Fibroblast of lung (primary cell): Measurements from ENCODE around the gene CSRP1. TPM values are rescaled to one million over a fixed set of nuclear protein-coding genes. Genes with fewer than 3 reads are reported as not detected.

Experiments
- DNase-seq, 2 donors: peaks; one replicate each; pipeline versions ENCODE4 v3.0.0 to v3.0.0-alpha.2; 2010; ENCODE audit warnings: low read depth in 2 of 2
- H2AFZ ChIP-seq: 2 replicates; pipeline ENCODE4 v1.5.1; 2012; ENCODE audit warnings: low read length, control low read depth, inconsistent platforms
- H3K27ac ChIP-seq: 2 replicates; pipeline ENCODE4 v1.5.1; 2011; ENCODE audit warnings: low read length, control low read depth; ENCODE audit not compliant: insufficient read depth
- H3K27me3 ChIP-seq: 2 replicates; pipeline ENCODE4 v1.5.1; 2011; ENCODE audit warnings: mild to moderate bottlenecking, low read length; ENCODE audit not compliant: control insufficient read depth, insufficient read depth
- H3K36me3 ChIP-seq: 2 replicates; pipeline ENCODE4 v1.5.1; 2011; ENCODE audit warnings: low read length; ENCODE audit not compliant: control insufficient read depth, insufficient read depth
- H3K4me1 ChIP-seq: 2 replicates; pipeline ENCODE4 v1.5.1; 2011; ENCODE audit warnings: low read length; ENCODE audit not compliant: control insufficient read depth, insufficient read depth; ENCODE audit errors: extremely low read depth
- H3K4me2 ChIP-seq: 2 replicates; pipeline ENCODE4 v1.5.1; 2011; ENCODE audit warnings: low read length, control low read depth; ENCODE audit not compliant: insufficient read depth; ENCODE audit errors: extremely low read depth
- H3K4me3 ChIP-seq, 4 experiments: fragments of 200-600 bp in 1 of 4; sonication (generic) in 1 of 4; replicated peaks in 1 of 4; 2 replicates each; pipeline ENCODE4 v1.5.1; 2011 to 2016; ENCODE audit warnings: low read length in 4 of 4, low read depth in 3 of 4, mild to moderate bottlenecking in 3 of 4, control low read depth in 2 of 4, inconsistent platforms in 1 of 4, mixed read lengths in 1 of 4; ENCODE audit not compliant: insufficient read depth in 1 of 4; ENCODE audit errors: control extremely low read depth in 1 of 4
- H3K79me2 ChIP-seq: 2 replicates; pipeline ENCODE4 v1.5.1; 2012; ENCODE audit warnings: mild to moderate bottlenecking, low read length, inconsistent platforms; ENCODE audit not compliant: control insufficient read depth, insufficient read depth
- H3K9ac ChIP-seq: 2 replicates; pipeline ENCODE4 v1.5.1; 2011; ENCODE audit warnings: mild to moderate bottlenecking, low read length, control low read depth; ENCODE audit not compliant: insufficient read depth
- H3K9me3 ChIP-seq: 2 replicates; pipeline ENCODE4 v1.5.1; 2012; ENCODE audit warnings: low read depth, low read length; ENCODE audit not compliant: control insufficient read depth, insufficient read depth
- H4K20me1 ChIP-seq: 2 replicates; pipeline ENCODE4 v1.5.1; 2011; ENCODE audit warnings: low read length; ENCODE audit not compliant: control insufficient read depth, insufficient read depth; ENCODE audit errors: extremely low read depth
- CTCF ChIP-seq, 2 donors: IDR thresholded peaks in 1 of 2; conservative IDR thresholded peaks in 1 of 2; 1 replicate in 1 of 2; 2 replicates in 1 of 2; pipeline ENCODE4 v1.5.1; 2011 to 2012; ENCODE audit warnings: low read length in 2 of 2, control low read depth in 1 of 2, inconsistent platforms in 1 of 2, low read depth in 1 of 2, mild to moderate bottlenecking in 1 of 2
- EZH2 ChIP-seq: IDR thresholded peaks from 2 replicates; pipeline ENCODE4 v1.5.1; 2012; ENCODE audit warnings: low read length, control low read depth, mild to moderate bottlenecking; ENCODE audit errors: missing control alignments
- polyA plus RNA-seq, 2 donors: library from polyadenylated mRNA; depleted of rRNA in 1 of 2; stranded (reverse) in 1 of 2; unstranded in 1 of 2; fragments of >200 nt; gene quantifications; 2 replicates each; pipeline ENCODE4 v1.2.1, GENCODE V29; 2011 to 2012; ENCODE audit warnings: missing spikeins in 1 of 2
- total RNA-seq: library from RNA; depleted of rRNA; stranded (reverse); fragments of >200 nt; gene quantifications from 2 replicates; pipeline ENCODE4 v1.2.1, GENCODE V29; 2014

CSRP1 gene
- total and polyA plus RNA-seq, 2 donors (not counting 1 experiment from before 2014, with no cell fraction given): 195 to 1,081 TPM

GRCh38 chr1:201448990-201449389, 57.9 kb downstream of the CSRP1 start:
- Histone ChIP-seq H3K4me2 (no peak overlapping the region), H3K79me2 (no peaks in the 10 kb centered on the region), H4K20me1 (no peaks in the 10 kb centered on the region), H3K9ac (no peak overlapping the region), H3K4me3 (no peak overlapping the region), H3K36me3 (no peaks in the 10 kb centered on the region), H3K27me3 (no peaks in the 10 kb centered on the region), H3K4me1 (peaks cover 2% of the 10 kb centered on the region), H2AFZ (no peak overlapping the region), H3K9me3 (no peaks in the 10 kb centered on the region), H3K27ac (no peak overlapping the region)
- DNase-seq: no peak
- TF ChIP-seq CTCF (conservative IDR thresholded peaks at IDR 0.05 in 1 of 2, IDR thresholded peaks at IDR 0.05 in 1 of 2; ENCODE audit: low read depth in 1 of 2, low read length in 2 of 2): no peak
- TF ChIP-seq EZH2: no peak

- H3K4me1 ChIP-seq: peaks cover 2% of the 10 kb centered on the region
- H3K4me3 ChIP-seq: no peak overlapping the region
- DNase-seq: peak; percentile 73 to 78
- peak; percentile 73 to 75 for TF ChIP-seq CTCF (conservative IDR thresholded peaks at IDR 0.05 in 1 of 2, IDR thresholded peaks at IDR 0.05 in 1 of 2; ENCODE audit: low read depth in 1 of 2, low read length in 2 of 2)
- no peak for TF ChIP-seq EZH2
- no peak overlapping the region for H3K9ac ChIP-seq
- no peaks in the 10 kb centered on the region for H3K79me2 ChIP-seq
- no peak overlapping the region for H3K4me2 ChIP-seq
- no peak overlapping the region for H2AFZ ChIP-seq
- H3K27me3 ChIP-seq: peaks cover 4% of the 10 kb centered on the region
- H3K27ac ChIP-seq: no peak overlapping the region
- H3K9me3 ChIP-seq: no peaks in the 10 kb centered on the region
- H3K36me3 ChIP-seq: no peaks in the 10 kb centered on the region
- H4K20me1 ChIP-seq: no peaks in the 10 kb centered on the region
Measured at GRCh38 chr1:201447903-201448871, 58.7 kb downstream of the CSRP1 start.

DNA sequence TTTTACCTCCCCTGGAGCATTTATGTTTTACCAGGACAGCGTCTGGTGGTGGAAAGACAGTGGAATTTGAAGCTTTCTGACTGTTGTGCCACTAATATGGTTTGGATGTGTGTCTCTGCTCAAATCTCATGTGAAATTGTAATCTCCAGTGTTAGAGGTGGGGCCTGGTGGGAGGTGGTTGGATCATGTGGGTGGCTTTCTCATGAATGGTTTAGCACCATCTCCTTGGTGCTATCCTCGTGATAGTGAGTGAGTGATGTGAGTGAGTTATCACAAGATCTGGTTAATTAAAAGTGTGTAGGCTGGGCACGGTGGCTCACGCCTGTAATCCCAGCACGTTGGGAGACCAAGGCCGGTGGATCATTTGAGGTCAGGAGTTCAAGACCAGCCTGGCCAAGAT, 61.6 kb downstream of the CSRP1 start:
- Histone ChIP-seq H3K36me3 (no peaks in the 10 kb centered on the region), H3K4me3 (no peak overlapping the region), H4K20me1 (no peaks in the 10 kb centered on the region), H3K9ac (no peak overlapping the region), H3K4me2 (no peak overlapping the region), H3K27me3 (peaks cover 4% of the 10 kb centered on the region), H3K4me1 (no peaks in the 10 kb centered on the region), H3K79me2 (no peaks in the 10 kb centered on the region), H3K9me3 (no peaks in the 10 kb centered on the region), H3K27ac (no peak overlapping the region), H2AFZ (no peak overlapping the region)
- no peak for TF ChIP-seq EZH2
- no peak for TF ChIP-seq CTCF (conservative IDR thresholded peaks at IDR 0.05 in 1 of 2, IDR thresholded peaks at IDR 0.05 in 1 of 2; ENCODE audit: low read depth in 1 of 2, low read length in 2 of 2)
- no peak for DNase-seq
